Measurements from ENCODE around the gene TRPM1. TPM values are rescaled to one million over a fixed set of nuclear protein-coding genes. Genes with fewer than 3 reads are reported as not detected.

The TRPM1 gene
- total RNA-seq, 1 donor from 2014 or later, result not detected

GRCh38 chr15:30990036-30990435 is 111.5 kb downstream of the TRPM1 start:
- no peak for DNase-seq (ENCODE audit: low spot score)
- peak overlapping the region; percentile 93 for H3K4me3 Mint-ChIP-seq
- intact Hi-C loops (cut with micrococcal nuclease), result loop anchor here (5.0 kb wide), 4 partner anchors 137 to 447 kb away; partner anchors contain the start of gene KLF13
- peaks cover 29% of the 10 kb centered on the region for H3K4me1 Mint-ChIP-seq (ENCODE audit: low read depth)
- H3K9me3 Mint-ChIP-seq, result no peaks in the 10 kb centered on the region
- peaks cover 6% of the 10 kb centered on the region for H3K36me3 Mint-ChIP-seq (ENCODE audit: low read depth)
- H3K27ac Mint-ChIP-seq, result no peak overlapping the region
- no peaks in the 10 kb centered on the region for H3K27me3 Mint-ChIP-seq (ENCODE audit: insufficient read depth)

GRCh38 chr15:30985081-30985531 is 116.4 kb downstream of the TRPM1 start:
- H3K27me3 Mint-ChIP-seq (ENCODE audit: insufficient read depth), result no peaks in the 10 kb centered on the region
- DNase-seq (ENCODE audit: low spot score), result no peak
- H3K27ac Mint-ChIP-seq, result no peak overlapping the region
- H3K4me1 Mint-ChIP-seq (ENCODE audit: low read depth), result peaks cover 27% of the 10 kb centered on the region
- H3K9me3 Mint-ChIP-seq, result no peaks in the 10 kb centered on the region
- intact Hi-C loops (cut with micrococcal nuclease), result no loop called here
- H3K36me3 Mint-ChIP-seq (ENCODE audit: low read depth), result peaks cover 19% of the 10 kb centered on the region
- H3K4me3 Mint-ChIP-seq, result no peak overlapping the region

- H3K4me1 Mint-ChIP-seq (ENCODE audit: low read depth), result peaks cover 28% of the 10 kb centered on the region
- intact Hi-C loops (cut with micrococcal nuclease), result no loop called here
- DNase-seq (ENCODE audit: low spot score), result no peak
- no peaks in the 10 kb centered on the region for H3K9me3 Mint-ChIP-seq
- H3K27me3 Mint-ChIP-seq (ENCODE audit: insufficient read depth), result no peaks in the 10 kb centered on the region
- no peak overlapping the region for H3K4me3 Mint-ChIP-seq
- H3K36me3 Mint-ChIP-seq (ENCODE audit: low read depth), result peaks cover 21% of the 10 kb centered on the region
- no peak overlapping the region for H3K27ac Mint-ChIP-seq
These were observed 117.0 kb downstream of the TRPM1 start for GRCh38 chr15:30984542-30984941.

- Mint-ChIP-seq H3K27ac (no peak overlapping the region), H3K36me3 (ENCODE audit: low read depth) (peaks cover 24% of the 10 kb centered on the region), H3K4me3 (no peak overlapping the region), H3K27me3 (ENCODE audit: insufficient read depth) (no peaks in the 10 kb centered on the region), H3K4me1 (ENCODE audit: low read depth) (peaks cover 32% of the 10 kb centered on the region), H3K9me3 (no peaks in the 10 kb centered on the region)
- intact Hi-C loops (cut with micrococcal nuclease), result no loop called here
- DNase-seq (ENCODE audit: low spot score), result no peak
These were observed 117.4 kb downstream of the TRPM1 start for GRCh38 chr15:30984118-30984517.

- Mint-ChIP-seq H3K27me3 (ENCODE audit: insufficient read depth) (no peaks in the 10 kb centered on the region), H3K4me3 (no peak overlapping the region), H3K9me3 (no peaks in the 10 kb centered on the region), H3K27ac (no peak overlapping the region), H3K36me3 (ENCODE audit: low read depth) (peaks cover 20% of the 10 kb centered on the region), H3K4me1 (ENCODE audit: low read depth) (peaks cover 21% of the 10 kb centered on the region)
- DNase-seq (ENCODE audit: low spot score), result no peak
- intact Hi-C loops (cut with micrococcal nuclease), result no loop called here
These were observed 122.1 kb downstream of the TRPM1 start for GRCh38 chr15:30979457-30979856.

GRCh38 chr15:30978328-30978727 is 123.2 kb downstream of the TRPM1 start:
- no peak for DNase-seq (ENCODE audit: low spot score)
- intact Hi-C loops (cut with micrococcal nuclease), result no loop called here

GRCh38 chr15:30974112-30974511 is 127.4 kb downstream of the TRPM1 start:
- H3K9me3 Mint-ChIP-seq, result no peaks in the 10 kb centered on the region
- intact Hi-C loops (cut with micrococcal nuclease), result no loop called here
- peaks cover 21% of the 10 kb centered on the region for H3K36me3 Mint-ChIP-seq (ENCODE audit: low read depth)
- H3K4me3 Mint-ChIP-seq, result no peak overlapping the region
- no peaks in the 10 kb centered on the region for H3K27me3 Mint-ChIP-seq (ENCODE audit: insufficient read depth)
- H3K4me1 Mint-ChIP-seq (ENCODE audit: low read depth), result peaks cover 24% of the 10 kb centered on the region
- no peak for DNase-seq (ENCODE audit: low spot score)
- no peak overlapping the region for H3K27ac Mint-ChIP-seq

More at GRCh38 chr15:30978328-30978727, 123.2 kb downstream of the TRPM1 start:
- Mint-ChIP-seq H3K27me3 (ENCODE audit: insufficient read depth) (no peaks in the 10 kb centered on the region), H3K27ac (no peak overlapping the region), H3K36me3 (ENCODE audit: low read depth) (peaks cover 20% of the 10 kb centered on the region), H3K9me3 (no peaks in the 10 kb centered on the region), H3K4me1 (ENCODE audit: low read depth) (peaks cover 14% of the 10 kb centered on the region), H3K4me3 (no peak overlapping the region)

- H3K27me3 Mint-ChIP-seq (ENCODE audit: insufficient read depth), result no peaks in the 10 kb centered on the region
- H3K4me1 Mint-ChIP-seq (ENCODE audit: low read depth), result peaks cover 25% of the 10 kb centered on the region
- H3K27ac Mint-ChIP-seq, result no peak overlapping the region
- intact Hi-C loops (cut with micrococcal nuclease), result no loop called here
- DNase-seq (ENCODE audit: low spot score), result no peak
- peaks cover 20% of the 10 kb centered on the region for H3K36me3 Mint-ChIP-seq (ENCODE audit: low read depth)
- no peaks in the 10 kb centered on the region for H3K9me3 Mint-ChIP-seq
- H3K4me3 Mint-ChIP-seq, result no peak overlapping the region
These were observed 128.1 kb downstream of the TRPM1 start for GRCh38 chr15:30973379-30973778.

- Mint-ChIP-seq H3K9me3 (no peaks in the 10 kb centered on the region), H3K27me3 (ENCODE audit: insufficient read depth) (no peaks in the 10 kb centered on the region), H3K36me3 (ENCODE audit: low read depth) (peaks cover 18% of the 10 kb centered on the region), H3K27ac (no peak overlapping the region), H3K4me3 (no peak overlapping the region), H3K4me1 (ENCODE audit: low read depth) (peaks cover 25% of the 10 kb centered on the region)
- DNase-seq (ENCODE audit: low spot score), result no peak
- intact Hi-C loops (cut with micrococcal nuclease), result loop anchor here (10.0 kb wide), 1 partner anchor 155 kb away; no protein-coding TSS in a partner anchor
These were observed 131.8 kb downstream of the TRPM1 start for GRCh38 chr15:30969724-30970123.

- no peaks in the 10 kb centered on the region for H3K9me3 Mint-ChIP-seq
- intact Hi-C loops (cut with micrococcal nuclease), result loop anchor here (10.0 kb wide), 1 partner anchor 161 kb away; no protein-coding TSS in a partner anchor
- no peak overlapping the region for H3K4me3 Mint-ChIP-seq
- H3K36me3 Mint-ChIP-seq (ENCODE audit: low read depth), result peaks cover 23% of the 10 kb centered on the region
- H3K27ac Mint-ChIP-seq, result no peak overlapping the region
- peaks cover 18% of the 10 kb centered on the region for H3K4me1 Mint-ChIP-seq (ENCODE audit: low read depth)
- no peak for DNase-seq (ENCODE audit: low spot score)
- H3K27me3 Mint-ChIP-seq (ENCODE audit: insufficient read depth), result no peaks in the 10 kb centered on the region
These were observed 137.8 kb downstream of the TRPM1 start for GRCh38 chr15:30963681-30964080.

GRCh38 chr15:30962659-30963058 is 138.9 kb downstream of the TRPM1 start:
- no peaks in the 10 kb centered on the region for H3K9me3 Mint-ChIP-seq

GRCh38 chr15:30962079-30962478 is 139.4 kb downstream of the TRPM1 start:
- H3K27me3 Mint-ChIP-seq (ENCODE audit: insufficient read depth), result no peaks in the 10 kb centered on the region
- H3K4me1 Mint-ChIP-seq (ENCODE audit: low read depth), result peaks cover 15% of the 10 kb centered on the region
- no peaks in the 10 kb centered on the region for H3K9me3 Mint-ChIP-seq
- peaks cover 32% of the 10 kb centered on the region for H3K36me3 Mint-ChIP-seq (ENCODE audit: low read depth)
- intact Hi-C loops (cut with micrococcal nuclease), result loop anchor here (10.0 kb wide), 1 partner anchor 163 kb away; no protein-coding TSS in a partner anchor
- H3K27ac Mint-ChIP-seq, result no peak overlapping the region
- no peak for DNase-seq (ENCODE audit: low spot score)
- no peak overlapping the region for H3K4me3 Mint-ChIP-seq

More at GRCh38 chr15:30962659-30963058, 138.9 kb downstream of the TRPM1 start:
- Mint-ChIP-seq H3K4me1 (ENCODE audit: low read depth) (peaks cover 15% of the 10 kb centered on the region), H3K4me3 (no peak overlapping the region), H3K27ac (no peak overlapping the region), H3K27me3 (ENCODE audit: insufficient read depth) (no peaks in the 10 kb centered on the region), H3K36me3 (ENCODE audit: low read depth) (peaks cover 26% of the 10 kb centered on the region)
- no peak for DNase-seq (ENCODE audit: low spot score)
- intact Hi-C loops (cut with micrococcal nuclease), result loop anchor here (10.0 kb wide), 1 partner anchor 162 kb away; no protein-coding TSS in a partner anchor

- Mint-ChIP-seq H3K27me3 (ENCODE audit: insufficient read depth) (no peaks in the 10 kb centered on the region), H3K4me3 (no peak overlapping the region), H3K9me3 (no peaks in the 10 kb centered on the region), H3K27ac (no peak overlapping the region), H3K4me1 (ENCODE audit: low read depth) (peaks cover 35% of the 10 kb centered on the region), H3K36me3 (ENCODE audit: low read depth) (peaks cover 46% of the 10 kb centered on the region)
- intact Hi-C loops (cut with micrococcal nuclease), result no loop called here
- DNase-seq (ENCODE audit: low spot score), result no peak
These were observed 143.3 kb downstream of the TRPM1 start for GRCh38 chr15:30958219-30958618.
